ENCODE results near the gene CACTIN. TPM values are rescaled to one million over a fixed set of nuclear protein-coding genes. Genes with fewer than 3 reads are reported as not detected.

Gene CACTIN
- total RNA-seq, 6 experiments from 2014 or later: 8.4 to 14.9 (median 10.3) TPM

DNA sequence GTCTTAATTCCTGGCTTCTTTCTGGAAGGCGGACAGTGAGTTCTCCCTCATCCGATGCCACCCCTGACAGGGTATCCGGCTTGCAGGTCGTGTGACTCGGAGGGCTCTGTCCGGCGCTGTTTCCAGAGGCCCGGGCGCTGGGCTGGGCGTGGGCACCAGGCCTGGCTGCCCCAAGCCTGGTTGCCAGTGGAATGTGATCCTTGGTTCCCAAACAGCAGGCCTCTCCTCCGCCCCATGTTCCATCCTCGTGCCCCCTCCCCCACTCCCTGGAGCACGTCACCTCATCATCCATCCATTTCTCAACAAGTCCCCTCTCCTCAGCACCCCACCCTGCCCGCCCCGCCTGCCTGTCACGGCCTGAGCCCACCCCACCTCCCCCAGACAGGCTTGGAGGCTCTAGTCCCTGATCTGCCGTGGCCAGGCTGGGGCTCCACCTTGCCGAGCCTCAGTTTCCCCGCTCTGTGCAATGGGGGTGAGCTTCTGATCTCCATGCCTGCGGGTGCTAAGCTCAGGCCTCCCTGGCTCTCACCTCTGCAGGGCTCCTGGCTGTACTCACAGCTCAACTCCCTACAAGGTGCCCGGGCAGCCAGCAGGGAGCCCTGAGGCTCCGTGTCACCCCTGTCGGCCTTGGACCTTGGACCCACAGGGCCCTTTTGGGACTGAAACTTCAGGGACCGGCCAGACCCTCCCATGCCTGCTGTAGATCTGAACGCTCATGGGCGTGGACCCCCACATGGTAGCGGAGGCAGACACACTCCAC, 22.2 kb downstream of the CACTIN start:
- no peaks in the 10 kb centered on the region for H3K36me3 ChIP-seq
- H3K27ac ChIP-seq: peak overlapping the region in 2 of 3 donors; percentile 10 to 47
- DNase-seq (no peak), ATAC-seq (no peak)
- intact Hi-C loops (cut with DNase I): no loop called here
- H3K27me3 ChIP-seq: no peaks in the 10 kb centered on the region
- no peaks in the 10 kb centered on the region for H3K9me3 ChIP-seq
- H3K4me3 ChIP-seq: peak overlapping the region; percentile 7 to 29 (median 7)
- peaks cover 0 to 11% (median 0%) of the 10 kb centered on the region in 4 donors for H3K4me1 ChIP-seq
- 51% methylated on average over 7 of the region's 27 CpGs for WGBS (ENCODE audit: insufficient coverage, low coverage, low lambda C conversion rate, missing lambda C conversion rate)
- no peak for TF ChIP-seq POLR2A (IDR thresholded peaks at IDR 0.05)
- TF ChIP-seq, protein P1, sequence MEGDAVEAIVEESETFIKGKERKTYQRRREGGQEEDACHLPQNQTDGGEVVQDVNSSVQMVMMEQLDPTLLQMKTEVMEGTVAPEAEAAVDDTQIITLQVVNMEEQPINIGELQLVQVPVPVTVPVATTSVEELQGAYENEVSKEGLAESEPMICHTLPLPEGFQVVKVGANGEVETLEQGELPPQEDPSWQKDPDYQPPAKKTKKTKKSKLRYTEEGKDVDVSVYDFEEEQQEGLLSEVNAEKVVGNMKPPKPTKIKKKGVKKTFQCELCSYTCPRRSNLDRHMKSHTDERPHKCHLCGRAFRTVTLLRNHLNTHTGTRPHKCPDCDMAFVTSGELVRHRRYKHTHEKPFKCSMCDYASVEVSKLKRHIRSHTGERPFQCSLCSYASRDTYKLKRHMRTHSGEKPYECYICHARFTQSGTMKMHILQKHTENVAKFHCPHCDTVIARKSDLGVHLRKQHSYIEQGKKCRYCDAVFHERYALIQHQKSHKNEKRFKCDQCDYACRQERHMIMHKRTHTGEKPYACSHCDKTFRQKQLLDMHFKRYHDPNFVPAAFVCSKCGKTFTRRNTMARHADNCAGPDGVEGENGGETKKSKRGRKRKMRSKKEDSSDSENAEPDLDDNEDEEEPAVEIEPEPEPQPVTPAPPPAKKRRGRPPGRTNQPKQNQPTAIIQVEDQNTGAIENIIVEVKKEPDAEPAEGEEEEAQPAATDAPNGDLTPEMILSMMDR (IDR thresholded peaks at IDR 0.05): no peak

DNA sequence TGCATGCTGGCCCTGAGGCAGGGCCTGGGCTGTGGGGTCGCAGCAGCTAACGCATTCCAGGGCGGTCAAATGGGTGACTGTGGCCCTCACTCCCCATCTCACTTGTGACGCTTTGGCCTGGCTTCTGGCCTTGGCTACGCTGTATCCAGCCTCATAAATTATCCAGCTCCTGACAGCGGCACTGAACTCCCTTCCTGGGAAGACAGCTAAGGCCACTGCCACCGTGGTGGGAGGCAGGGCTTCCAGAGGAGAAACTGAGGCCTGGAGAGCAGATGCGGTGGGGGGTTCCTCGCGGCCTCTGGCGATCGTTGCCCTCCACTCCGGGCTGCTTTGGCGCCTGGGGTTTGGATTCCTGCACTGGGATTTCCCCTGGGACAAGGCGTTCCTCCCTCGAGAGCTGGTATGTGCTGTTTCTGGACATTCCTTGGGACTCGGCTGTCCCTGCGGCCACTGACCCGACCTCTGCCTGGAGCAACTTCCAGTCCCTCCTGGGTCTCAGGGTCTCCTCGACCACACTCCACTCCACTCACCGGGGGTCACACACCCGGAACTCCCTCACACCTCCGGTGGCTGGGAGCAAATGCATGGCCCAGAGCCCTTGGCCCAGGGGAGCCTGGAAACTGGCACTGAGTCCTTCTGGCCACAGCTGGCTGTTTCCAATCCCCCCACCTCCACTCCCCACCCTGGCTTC, 23.3 kb downstream of the CACTIN start:
- ATAC-seq (peak in 2 of 4 donors; percentile 30 to 31), DNase-seq (peak in 1 of 3 donors; percentile 53)
- intact Hi-C loops (cut with DNase I): no loop called here
- no peak for TF ChIP-seq POLR2A (IDR thresholded peaks at IDR 0.05)
- TF ChIP-seq, protein P1 (IDR thresholded peaks at IDR 0.05): no peak
- Histone ChIP-seq H3K9me3 (no peaks in the 10 kb centered on the region), H3K27me3 (no peaks in the 10 kb centered on the region), H3K27ac (peak overlapping the region; percentile 26 to 49 (median 47)), H3K36me3 (no peaks in the 10 kb centered on the region), H3K4me1 (peaks cover 0 to 11% (median 0%) of the 10 kb centered on the region in 4 donors), H3K4me3 (no peak overlapping the region)
- whole genome bisulfite sequencing (ENCODE audit: insufficient coverage, low coverage, low lambda C conversion rate, missing lambda C conversion rate): 63% methylated on average over 10 of the region's 23 CpGs

DNA sequence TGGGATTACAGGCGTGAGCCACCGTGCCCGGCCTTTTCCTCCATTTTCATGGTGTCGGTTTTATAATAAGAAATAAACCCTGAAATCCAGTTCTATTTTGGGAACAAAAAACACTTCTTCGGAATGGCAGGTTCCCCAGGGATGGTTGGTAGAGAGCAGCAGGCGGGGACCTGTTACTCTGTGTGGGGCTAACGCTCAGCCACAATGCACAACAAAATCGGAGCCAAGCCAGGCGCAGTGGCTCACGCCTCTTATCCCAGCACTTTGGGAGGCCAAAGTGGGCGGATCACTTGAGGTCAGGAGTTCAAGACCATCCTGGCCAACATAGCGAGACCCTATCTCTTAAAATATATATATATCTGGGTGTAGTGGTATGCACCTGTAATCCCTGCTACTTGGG, 25.6 kb downstream of the CACTIN start:
- ATAC-seq (no peak), DNase-seq (no peak)
- TF ChIP-seq, protein P1 (IDR thresholded peaks at IDR 0.05): no peak
- no peak for TF ChIP-seq POLR2A (IDR thresholded peaks at IDR 0.05)
- H3K4me3 ChIP-seq: no peak overlapping the region
- intact Hi-C loops (cut with DNase I): no loop called here
- WGBS (ENCODE audit: insufficient coverage, low coverage, low lambda C conversion rate, missing lambda C conversion rate): 91% methylated on average over 11 of the region's 12 CpGs
- H3K27ac ChIP-seq: no peak overlapping the region
- H3K36me3 ChIP-seq: no peaks in the 10 kb centered on the region
- peaks cover 0 to under 1% (median 0%) of the 10 kb centered on the region in 4 donors for H3K4me1 ChIP-seq
- H3K9me3 ChIP-seq: no peaks in the 10 kb centered on the region
- H3K27me3 ChIP-seq: no peaks in the 10 kb centered on the region

DNA sequence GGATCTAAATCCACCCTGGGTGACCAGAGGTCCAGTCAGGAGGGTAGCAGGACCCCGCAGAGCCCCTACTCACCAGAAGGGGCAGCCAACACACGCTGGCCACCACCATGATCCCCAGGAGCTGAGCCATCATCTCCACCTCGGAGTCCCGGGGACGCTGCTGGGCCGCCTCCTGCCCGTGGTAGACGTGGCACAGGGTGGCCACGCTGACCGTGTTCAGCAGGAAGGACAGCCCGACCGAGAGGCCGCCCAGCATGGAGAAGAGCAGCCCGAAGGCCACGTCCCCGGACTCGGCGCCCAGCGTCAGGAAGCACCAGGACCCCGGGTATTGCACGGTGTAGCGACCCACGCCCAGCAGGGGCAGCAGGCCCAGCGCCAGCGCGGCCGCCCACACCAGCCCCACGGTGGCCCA, 26.8 kb downstream of the CACTIN start:
- WGBS (ENCODE audit: insufficient coverage, low coverage, low lambda C conversion rate, missing lambda C conversion rate): no CpG with 5 or more reads among the region's 28 CpGs
- H3K4me1 ChIP-seq: no peaks in the 10 kb centered on the region
- no peaks in the 10 kb centered on the region for H3K27me3 ChIP-seq
- no peak for TF ChIP-seq POLR2A (IDR thresholded peaks at IDR 0.05)
- TF ChIP-seq, protein P1 (IDR thresholded peaks at IDR 0.05): no peak
- no peak overlapping the region for H3K4me3 ChIP-seq
- H3K9me3 ChIP-seq: no peaks in the 10 kb centered on the region
- no peaks in the 10 kb centered on the region for H3K36me3 ChIP-seq
- H3K27ac ChIP-seq: no peak overlapping the region
- intact Hi-C loops (cut with DNase I): no loop called here
- no peak for DNase-seq
- ATAC-seq: no peak

Data from right lobe of liver (tissue), 6 donors.